Left ventricle myocardium superior (tissue), 1 donor: Measurements from ENCODE around the gene STIL. TPM values are rescaled to one million over a fixed set of nuclear protein-coding genes. Genes with fewer than 3 reads are reported as not detected.
A peak's percentile ranks its signal among the peaks of the same experiment; 100 is the strongest.
"Not testable (repeated sequence)": the region's sequence is repeated elsewhere in the genome, so short reads cannot be mapped to it uniquely, and the experiment has no call there.

ENCODE experiments used
- ATAC-seq: fragments of 200-7000 bp; cut with Tn5 transposase; one replicate; pipeline ENCODE4 v1.9.1; 2020; ENCODE audit warnings: mild to moderate bottlenecking, moderate library complexity
- DNase-seq: peaks from one replicate; pipeline ENCODE4 v3.0.0-alpha.2; 2020
- intact Hi-C: fragments of 100-400 bp; cut with micrococcal nuclease; formaldehyde crosslinking; loops from one replicate; pipeline ENCODE4 v1.11.0; 2022
- long read RNA-seq: library from polyadenylated mRNA; unstranded; transcript quantifications from one replicate; pipeline ENCODE4 v2.0.0, GENCODE V29; 2021
- total RNA-seq: library from RNA; stranded (reverse); fragmentation: NEBNext Ultra II Directional; extraction: Animal tissue kit (Norgen Biotek cat#: 25700); gene quantifications from one replicate; pipeline ENCODE4 v1.2.1, GENCODE V29; 2021
- donor health status: DM: no; HTN: yes; CAD: no; lungs with severe emphysema.

The STIL gene
- total RNA-seq, result 0.42 TPM
- long read RNA-seq, result 0 reads

GRCh38 chr1:47313915-47314664 is at the start of gene STIL:
STIL (minus strand) TSS chr1:47314147; CDS start chr1:47310319, 3,828 bp downstream.
- ATAC-seq, result peak; percentile 100
- peak; percentile 99 for DNase-seq
- intact Hi-C loops, result no loop called here

- DNase-seq (no peak), ATAC-seq (no peak)
- intact Hi-C loops, result no loop called here
These were observed 48.9 kb upstream of the STIL start for GRCh38 chr1:47362828-47363227.

DNA sequence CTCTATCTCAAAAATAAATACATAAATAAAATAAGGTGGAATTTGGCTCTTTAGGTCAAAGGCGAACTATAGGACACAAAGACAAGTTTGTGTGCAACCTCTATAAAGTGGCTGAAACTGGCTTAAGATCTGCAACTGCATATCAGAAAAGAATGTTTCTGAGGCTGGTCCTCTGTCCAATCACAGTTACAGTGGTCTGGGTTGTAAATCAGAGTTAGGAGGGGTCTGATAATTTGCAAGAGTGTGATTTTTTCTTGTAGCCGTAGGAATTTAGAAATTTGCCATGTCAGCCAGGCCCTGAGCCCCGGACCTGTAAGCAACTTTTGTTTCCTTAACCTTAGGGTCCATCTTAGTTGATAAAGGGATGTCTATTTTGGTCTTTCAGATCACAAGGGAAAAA is 47.4 kb upstream of the STIL start:
- intact Hi-C loops, result no loop called here
- ATAC-seq, result no peak
- no peak for DNase-seq

DNA sequence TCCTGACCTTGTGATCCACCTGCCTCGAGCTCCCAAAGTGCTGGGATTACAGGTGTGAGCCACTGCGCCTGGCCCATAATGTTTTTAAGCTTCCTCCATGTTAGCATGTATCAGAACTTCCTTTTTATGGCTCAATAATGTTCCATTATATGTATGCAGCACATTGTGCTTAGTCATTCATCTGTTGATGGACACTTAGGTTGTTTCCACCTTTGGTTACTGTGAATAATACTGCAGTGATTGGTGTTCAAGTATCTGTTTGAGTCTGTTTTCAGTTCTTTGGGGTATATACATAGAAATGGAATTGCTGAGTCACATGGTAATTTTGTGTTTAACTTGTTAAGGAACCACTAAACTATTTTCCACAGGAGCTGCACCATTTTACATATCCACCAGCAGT is 37.4 kb upstream of the STIL start:
- DNase-seq, result no peak
- intact Hi-C loops, result no loop called here
- ATAC-seq, result no peak

DNA sequence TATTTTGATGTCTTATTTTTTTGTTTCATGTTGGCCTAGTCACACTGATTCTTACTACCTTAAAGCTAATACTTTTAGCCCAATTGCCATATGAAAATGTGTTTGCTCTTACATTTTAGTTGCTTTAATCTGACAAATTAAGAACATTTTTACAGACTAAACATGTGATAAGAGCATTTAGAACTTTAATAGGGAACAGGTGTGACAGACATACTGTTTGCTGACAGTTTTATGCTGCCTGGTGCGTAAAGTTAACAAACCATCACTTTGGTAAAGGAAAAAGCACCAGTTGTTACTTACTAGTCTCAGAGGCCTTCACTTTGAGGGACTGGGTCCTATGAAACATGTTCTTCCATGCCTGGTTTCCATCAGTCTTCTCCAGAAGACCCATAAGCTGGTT is 34.3 kb upstream of the STIL start:
- ATAC-seq (no peak), DNase-seq (no peak)
- intact Hi-C loops, result no loop called here

DNA sequence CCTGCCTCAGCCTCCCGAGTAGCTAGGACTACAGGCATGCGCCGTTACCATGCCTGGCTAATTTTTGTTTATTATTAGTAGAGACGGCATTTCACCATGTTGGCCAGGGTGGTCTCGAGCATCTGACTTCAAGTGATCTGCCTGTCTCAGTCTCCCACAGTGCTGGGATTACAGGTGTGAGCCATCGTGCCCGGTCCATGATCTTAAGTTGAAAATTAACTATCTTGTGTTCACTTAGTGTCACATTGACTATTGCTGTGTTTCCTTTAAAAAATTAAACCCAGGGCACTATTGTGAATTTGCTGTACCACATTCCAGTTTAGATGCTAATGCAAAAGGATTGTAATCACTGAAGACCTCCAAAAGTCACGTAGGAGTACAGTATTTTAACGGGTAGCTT is 33.8 kb upstream of the STIL start:
- ATAC-seq (no peak), DNase-seq (no peak)
- intact Hi-C loops, result no loop called here

GRCh38 chr1:47346979-47347378 is 33.0 kb upstream of the STIL start:
- intact Hi-C loops, DNase-seq, ATAC-seq: not testable (repeated sequence)

- no peak for DNase-seq
- ATAC-seq, result no peak
- intact Hi-C loops, result no loop called here
These were observed 26.3 kb upstream of the STIL start for GRCh38 chr1:47340227-47340626.

GRCh38 chr1:47338249-47339077 is 24.5 kb upstream of the STIL start:
- DNase-seq, result no peak
- no peak for ATAC-seq
- intact Hi-C loops, result no loop called here

- intact Hi-C loops, result no loop called here
- DNase-seq, result no peak
These were observed 23.4 kb upstream of the STIL start for GRCh38 chr1:47337350-47337749.

GRCh38 chr1:47334765-47335435 is 21.0 kb upstream of the STIL start:
- intact Hi-C loops, result no loop called here
- DNase-seq (no peak), ATAC-seq (no peak)

More at GRCh38 chr1:47337350-47337749, 23.4 kb upstream of the STIL start:
- ATAC-seq, result no peak

DNA sequence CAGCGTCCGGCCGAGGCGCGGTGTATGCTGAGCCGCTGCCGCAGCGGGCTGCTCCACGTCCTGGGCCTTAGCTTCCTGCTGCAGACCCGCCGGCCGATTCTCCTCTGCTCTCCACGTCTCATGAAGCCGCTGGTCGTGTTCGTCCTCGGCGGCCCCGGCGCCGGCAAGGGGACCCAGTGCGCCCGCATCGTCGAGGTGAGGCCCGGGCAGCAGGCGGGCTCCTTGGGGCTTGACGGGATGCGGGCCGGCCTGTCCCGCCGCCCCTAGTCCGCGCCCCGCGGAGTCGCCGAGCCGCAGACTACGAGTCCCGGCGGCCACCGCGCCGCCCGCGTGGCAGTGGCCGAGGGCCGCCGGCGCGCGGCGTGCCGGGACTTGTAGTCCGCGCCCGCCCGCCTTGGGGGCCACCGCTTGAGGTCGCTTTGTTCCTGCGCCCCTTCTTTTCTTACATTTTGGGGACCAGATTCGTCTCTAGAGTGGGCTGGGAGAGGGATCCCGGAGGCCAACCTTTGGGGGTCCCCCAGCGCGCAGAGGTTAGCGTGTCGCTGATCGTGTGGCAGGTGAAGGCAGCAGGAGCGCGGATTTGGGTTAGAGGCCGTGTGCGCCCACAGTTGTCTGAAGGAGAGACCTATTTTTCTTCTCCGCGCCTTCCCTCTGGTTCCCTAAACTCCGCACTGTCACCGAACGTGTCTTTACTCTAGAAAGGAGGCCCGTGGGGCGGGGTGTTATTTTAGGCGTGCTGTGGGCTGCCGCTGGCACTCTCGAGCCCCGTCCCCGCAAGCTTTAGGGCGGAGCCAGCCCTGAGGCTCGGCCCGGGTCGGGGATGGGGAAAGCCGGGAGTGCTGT is 20.2 kb upstream of the STIL start:
- DNase-seq, result peak; percentile 90
- peak; percentile 96 for ATAC-seq
- intact Hi-C loops, result no loop called here

- intact Hi-C loops, result no loop called here
- ATAC-seq, result peak; percentile 89
- peak; percentile 91 for DNase-seq
These were observed 19.6 kb upstream of the STIL start, which contains the start of gene CMPK1 for GRCh38 chr1:47333578-47333921. CMPK1 (plus strand) TSS chr1:47333790; CDS start chr1:47333946, 156 bp downstream.

DNA sequence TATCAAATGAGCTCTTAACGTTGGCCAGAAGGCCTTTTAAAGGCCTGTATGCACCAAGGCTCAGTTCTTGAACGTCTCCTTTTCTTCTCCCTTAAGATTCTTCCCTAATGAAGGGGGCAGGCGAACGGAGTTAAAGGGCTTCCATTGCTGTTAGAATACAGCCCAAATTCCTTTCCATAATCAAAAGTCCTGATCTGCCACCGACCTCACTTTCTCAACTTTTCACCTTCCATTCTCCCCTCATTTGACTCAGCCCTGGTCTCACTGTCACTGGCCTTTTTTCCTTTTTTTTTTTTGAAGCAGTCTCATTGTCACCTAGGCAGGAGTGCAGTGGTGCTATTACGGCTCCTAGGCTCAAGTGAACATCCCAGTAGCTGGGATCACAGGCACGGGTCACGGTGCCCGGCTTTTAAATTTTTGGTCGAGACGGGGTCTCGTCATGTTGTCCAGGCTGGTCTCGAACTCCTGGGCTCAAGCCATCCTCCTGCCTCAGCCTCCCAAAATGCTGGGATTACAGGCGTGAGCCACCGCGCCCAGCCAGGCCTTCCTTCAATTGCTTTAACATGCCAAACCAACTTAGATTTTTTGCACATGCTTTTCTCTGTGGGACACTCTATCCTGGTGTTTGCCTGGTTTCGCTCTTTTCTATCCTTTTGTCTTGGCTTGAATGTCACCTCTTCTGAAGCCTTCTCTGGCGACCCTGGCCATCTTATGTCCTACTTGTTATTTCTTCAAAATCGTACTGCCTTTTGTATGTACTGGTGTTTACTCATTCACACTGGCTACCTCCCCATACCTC is 19.0 kb upstream of the STIL start:
- intact Hi-C loops, result no loop called here
- DNase-seq (no peak), ATAC-seq (no peak)

- intact Hi-C loops, result no loop called here
- ATAC-seq (no peak), DNase-seq (no peak)
These were observed 17.9 kb upstream of the STIL start for GRCh38 chr1:47331875-47332274.

DNA sequence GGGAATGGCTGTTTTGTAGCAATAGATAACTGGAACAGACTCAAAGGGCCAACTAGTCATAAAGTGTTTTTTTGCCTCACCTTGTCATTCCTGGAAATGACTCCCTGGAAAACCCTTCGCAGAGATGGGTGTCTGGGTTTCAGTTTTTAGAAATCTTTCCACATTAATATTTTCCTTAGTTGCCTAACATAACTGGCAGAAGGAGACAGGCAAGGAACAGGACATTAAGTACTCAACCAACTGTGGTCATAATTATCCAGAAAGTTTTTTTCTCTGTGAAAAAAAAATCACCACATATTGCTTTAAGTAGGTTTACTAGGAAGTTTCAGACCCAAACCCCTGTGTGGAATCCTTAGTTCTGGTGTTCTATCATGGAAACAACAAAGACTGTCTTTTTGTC is 16.3 kb upstream of the STIL start:
- ATAC-seq, result no peak
- no peak for DNase-seq
- intact Hi-C loops, result no loop called here

GRCh38 chr1:47328992-47329391 is 15.0 kb upstream of the STIL start:
- ATAC-seq, result no peak
- intact Hi-C loops, result no loop called here
- DNase-seq, result no peak

- DNase-seq (no peak), ATAC-seq (no peak)
- intact Hi-C loops, result no loop called here
These were observed 12.3 kb upstream of the STIL start for GRCh38 chr1:47326271-47326670.
